GM19455 (cell line): Measurements from ENCODE around the gene RASGRF2.

Experiments
- ATAC-seq: cut with Tn5 transposase; IDR thresholded peaks from one replicate; pipeline ENCODE4 v1.9.1; 2021; ENCODE audit not compliant: unreplicated experiment

RASGRF2 gene

DNA sequence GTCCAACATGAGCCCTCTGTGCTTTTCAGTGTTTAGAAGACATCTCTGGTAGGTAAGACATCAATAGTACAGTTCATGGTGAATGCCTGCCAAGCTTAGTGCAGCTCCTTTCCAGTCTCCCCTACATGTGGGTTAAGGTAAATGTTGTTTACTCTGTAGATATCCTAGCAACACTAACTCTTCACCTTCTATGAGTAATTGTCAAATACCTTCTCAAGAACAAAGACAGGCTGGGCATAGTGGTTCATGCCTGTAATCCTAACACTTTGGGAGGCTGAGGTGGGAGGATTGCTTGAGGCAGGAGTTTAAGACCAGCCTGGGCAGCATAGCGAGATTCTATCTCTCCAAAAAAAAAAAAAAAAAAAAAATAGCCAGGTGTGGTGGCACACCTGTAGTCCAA is 18.7 kb upstream of the RASGRF2 start:
- no peak for ATAC-seq

DNA sequence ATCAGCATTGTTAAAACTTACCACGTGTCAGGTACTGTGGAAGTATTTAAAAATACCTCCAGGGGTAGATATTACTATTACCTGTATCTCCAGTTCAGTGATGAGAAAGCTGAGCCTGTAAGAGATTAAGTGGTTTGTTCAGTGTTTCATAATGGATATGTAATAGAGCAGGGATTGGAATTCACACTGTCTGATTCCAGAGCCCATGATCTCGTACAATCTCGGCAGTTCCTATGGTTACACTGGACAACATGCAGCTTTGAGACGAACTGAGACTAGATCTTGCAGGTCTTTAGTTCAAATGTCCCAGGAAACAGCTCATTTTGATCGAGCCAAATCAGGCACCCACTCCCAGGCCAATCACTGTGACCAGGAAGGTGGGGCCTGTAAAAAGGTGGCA is 8.8 kb upstream of the RASGRF2 start:
- ATAC-seq, result no peak

DNA sequence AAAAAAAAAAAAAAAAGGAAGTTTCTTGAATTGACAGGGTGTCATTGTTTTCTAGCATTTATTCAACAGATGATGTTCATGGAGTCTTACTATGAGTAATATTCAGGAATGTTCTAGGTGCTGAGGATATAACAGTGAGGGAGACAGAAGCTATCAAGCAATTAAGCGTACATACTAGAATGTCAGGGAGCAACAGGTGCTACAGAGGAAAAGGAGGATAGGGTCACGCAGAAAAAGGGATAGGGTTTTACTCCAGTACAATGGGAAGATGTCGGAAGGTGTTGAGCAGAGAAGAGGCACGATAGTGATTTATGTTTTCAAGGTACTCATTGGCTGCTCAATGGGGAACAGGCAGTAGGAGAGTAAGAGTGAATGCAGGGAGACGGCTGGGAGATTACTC is 6.6 kb upstream of the RASGRF2 start:
- no peak for ATAC-seq

DNA sequence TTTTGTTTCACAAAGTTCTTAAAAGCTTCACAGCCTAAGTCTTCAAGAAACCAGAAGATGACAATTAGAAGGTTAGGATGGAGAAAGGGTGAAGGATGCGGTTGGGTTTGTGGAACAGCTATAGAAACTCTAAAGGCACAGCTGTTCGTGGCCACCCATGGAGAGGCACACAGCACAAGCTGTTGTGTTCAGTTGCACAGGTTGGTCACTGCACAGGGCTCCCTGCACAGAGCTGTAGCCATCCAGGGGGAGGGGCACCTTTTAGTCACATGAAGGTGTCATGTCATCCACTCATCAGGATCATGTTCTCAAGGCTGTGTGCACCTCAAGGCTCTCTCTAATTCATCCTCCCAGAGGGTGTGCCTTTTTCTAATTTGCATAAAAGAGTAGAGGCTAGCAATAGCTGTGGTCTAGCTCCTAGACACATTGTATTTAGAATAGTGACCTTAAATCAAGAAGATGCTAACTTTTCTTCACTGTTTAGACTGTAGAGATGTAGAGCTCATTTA is 5.0 kb upstream of the RASGRF2 start:
- no peak for ATAC-seq

DNA sequence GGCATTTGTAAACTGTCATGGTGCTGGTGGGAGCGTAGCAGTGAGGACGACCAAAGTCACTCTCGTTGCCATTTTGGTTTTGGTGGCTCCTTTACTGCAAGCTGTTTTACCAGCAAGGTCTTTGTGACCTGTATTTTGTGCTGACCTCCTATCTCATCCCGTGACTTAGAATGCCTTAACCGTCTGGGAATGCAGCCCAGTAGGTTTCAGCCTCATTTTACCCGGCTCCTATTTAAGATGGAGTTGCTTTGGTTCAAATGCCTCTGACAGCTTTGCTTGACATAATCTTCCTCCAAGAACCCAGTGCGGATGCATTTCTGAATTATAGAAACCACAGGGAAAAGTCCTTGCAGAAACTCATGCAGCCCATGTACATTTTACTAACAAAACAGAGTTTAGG is 3.9 kb upstream of the RASGRF2 start:
- ATAC-seq, result no peak

DNA sequence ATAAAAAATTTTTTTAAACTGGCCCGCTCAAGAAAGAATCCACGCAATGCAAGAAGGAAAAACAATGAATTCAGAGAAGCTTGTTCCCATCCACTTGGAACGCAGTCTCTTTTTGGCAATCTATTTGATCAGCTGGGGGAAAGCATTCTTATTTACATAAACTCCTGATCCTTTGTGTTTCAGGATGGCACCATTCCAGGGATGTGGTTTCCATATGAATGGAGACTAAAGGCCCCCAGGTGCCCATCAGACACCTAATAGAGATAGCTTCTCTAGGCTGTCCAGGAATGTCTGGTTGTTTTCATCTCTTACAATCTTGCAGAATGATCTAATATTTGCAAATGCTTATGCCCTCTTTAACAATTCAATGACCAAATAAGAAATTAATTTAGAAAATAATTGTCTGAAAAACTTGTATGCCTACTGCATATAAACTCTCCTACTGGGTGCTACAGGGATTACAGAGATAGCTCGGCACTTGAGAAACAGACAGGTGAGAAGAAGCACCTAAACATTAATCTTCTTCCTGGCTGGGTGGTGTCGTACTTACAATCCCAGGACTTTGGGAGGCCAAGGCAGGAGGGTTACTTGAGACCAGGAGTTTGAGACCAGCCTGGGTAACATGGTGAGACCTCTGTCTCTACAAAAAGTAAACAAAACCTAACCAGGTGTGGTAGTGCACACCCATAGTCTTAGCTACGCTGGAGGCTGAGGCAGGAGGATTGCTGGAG is 3.0 kb upstream of the RASGRF2 start:
- no peak for ATAC-seq

DNA sequence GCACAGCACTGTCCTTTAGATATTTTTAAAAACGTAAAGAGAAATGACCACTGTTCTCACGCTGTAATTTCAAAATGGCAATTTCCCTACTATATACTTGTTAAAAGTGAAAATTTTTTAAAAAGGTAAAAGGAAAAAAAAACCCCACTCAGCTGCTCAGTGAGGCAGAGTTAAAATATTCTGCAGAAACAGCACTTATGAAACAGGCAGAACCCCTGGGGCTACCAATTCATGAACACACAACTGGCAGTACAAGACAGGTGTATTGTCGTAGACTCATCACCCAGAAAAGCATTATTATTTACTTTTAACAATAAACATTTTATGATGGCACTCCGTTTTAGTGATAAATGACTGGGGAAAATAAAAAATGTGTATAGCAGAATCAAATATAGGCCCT is 1.5 kb upstream of the RASGRF2 start:
- ATAC-seq, result no peak

DNA sequence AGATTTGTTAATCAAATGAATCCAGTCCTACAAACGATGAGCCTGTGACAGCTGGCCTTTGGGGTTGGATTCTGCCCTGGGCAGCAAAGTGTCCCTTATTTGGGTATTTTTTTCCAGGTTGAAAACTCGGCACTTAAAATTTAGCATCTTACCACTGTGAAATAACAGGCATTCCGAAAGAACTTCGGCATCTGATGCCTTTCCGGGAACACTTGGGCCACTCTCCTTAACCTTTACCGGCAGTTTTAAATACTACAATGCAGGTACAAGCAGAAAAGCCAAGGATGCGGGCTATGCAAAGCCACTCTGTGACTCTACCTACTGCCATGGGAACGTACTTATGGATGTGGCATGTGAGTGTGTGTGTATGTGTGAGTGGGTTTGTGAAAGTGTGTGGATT is 1.0 kb upstream of the RASGRF2 start:
- ATAC-seq, result no peak

DNA sequence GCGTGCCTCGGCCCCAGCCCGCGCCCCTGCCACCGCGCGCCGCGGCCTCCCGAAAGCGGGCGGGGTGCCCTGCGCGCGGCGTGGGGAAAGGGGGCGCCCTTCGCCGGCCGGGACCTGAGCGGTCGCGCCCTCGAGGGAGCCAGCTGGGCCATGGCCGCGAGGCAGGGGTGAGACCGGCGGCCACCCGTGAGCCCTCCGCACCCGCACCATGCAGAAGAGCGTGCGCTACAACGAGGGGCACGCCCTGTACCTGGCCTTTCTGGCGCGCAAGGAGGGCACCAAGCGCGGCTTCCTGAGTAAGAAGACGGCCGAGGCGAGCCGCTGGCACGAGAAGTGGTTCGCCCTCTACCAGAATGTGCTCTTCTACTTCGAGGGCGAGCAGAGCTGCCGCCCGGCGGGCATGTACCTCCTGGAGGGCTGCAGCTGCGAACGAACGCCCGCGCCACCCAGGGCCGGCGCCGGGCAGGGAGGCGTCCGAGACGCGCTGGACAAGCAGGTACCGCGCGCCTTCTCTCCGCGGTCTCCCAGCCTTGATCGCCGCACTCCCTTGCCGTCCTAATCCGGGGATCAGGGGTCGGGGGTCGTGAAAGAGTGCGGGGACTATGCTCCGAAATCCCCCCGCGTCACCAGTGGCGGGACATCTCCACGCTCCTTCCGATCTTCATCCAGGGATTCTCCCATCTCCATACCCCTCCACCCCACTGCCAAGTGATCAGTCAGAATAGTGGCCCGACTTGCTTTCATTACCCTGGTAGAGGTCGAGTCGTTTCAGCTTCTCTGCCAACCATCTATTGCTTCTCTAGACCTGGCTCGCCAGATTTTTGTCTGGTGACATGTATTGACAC is 590 bp downstream of the RASGRF2 start:
- no peak for ATAC-seq

DNA sequence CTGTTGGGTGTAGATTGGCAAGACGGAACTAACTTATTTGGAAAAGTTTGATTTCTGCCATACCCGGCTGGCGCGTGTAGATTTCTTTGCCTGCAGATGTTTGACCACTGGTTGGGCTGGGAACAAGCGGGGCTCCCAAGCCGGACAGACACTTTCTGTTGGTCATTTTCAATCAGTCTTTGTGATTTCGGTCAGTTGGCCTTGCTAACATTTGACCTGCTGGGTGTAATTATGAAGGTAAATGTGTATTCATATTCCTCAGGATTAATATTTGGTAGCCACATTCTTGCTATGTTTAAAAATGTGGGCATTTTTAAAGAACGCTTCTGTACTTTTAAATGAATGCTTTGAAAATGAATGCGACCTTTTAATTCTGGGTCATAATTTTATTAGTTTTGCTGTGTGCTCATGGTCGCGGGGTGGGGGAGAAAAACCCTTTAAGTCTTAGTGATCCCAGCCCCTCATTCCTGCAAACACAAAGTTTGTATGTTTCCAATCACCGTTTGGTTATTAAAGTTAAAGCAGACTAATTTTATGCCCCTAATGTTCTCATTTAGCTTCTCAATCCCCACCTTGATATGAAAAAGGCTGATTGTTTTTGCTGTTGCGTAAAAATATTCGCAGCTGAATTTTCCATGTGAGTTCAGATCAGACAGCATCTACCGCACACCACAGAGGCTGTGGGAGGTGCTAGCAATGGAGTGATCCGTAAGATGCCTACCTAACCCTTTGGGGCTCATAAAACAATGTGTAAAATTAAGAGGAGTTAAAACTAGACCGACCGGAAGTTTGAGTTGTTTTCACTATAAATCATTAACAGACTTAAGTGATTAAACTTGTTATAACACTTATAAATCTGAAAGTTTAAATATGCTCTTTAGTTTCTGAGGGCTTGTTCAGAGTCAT is 1.5 kb downstream of the RASGRF2 start:
- no peak for ATAC-seq

DNA sequence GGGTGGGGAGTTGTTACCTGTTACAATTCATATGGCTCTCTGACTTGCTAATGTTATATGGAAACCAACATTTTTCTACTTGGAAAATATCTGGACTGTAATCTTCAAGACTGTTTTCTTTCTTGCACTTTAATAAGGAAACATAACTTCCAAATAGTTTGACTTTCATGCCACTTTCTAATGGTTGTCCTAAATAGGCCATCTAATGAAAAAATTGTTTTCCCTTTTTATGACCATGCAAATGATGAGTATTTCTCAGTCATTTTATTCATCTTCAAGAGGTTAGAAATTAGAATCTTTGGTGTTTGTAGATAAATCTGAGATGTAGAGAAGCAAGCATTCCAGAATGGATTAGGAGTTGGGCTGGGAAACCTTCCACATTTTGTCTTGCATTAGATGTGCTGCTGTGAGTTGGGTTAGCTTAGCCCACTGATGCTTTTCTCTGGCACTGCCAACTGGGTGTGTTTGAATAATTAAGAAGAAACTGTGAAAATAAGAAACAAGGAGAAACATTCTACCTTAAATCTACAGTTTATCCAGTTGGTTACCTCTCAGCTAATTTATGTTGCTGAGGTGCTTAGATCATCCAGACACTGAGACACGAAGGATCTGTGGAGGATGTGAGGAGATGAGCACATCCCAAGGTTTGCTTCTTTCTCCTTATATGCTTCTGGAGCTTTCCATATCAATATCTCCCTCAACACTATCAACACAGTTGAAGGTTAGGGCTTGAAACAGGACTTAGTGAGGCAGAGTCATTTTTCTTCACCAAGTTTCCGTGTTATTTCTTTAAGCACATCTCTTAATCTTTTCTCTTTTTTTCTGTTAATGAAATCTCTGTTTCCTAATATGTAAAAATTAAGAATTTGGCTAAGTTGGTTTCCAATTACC is 2.7 kb downstream of the RASGRF2 start:
- ATAC-seq, result no peak

DNA sequence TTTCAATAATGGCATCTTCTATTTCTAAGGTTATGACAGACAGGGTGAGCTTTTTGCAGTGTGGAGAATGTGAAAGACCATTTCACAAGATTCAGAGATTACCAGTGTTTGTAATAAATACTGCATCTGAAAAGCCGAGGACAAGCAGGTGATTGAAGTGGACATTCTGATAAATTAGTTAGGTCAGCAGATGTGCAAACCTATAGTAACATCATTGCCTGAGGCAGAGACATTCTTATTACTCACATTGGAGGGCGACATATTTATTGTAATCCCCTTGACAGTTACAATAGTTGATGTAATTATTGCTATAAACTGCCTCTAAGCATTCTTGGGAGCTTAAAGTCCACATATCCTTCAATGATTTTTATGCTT is 3.3 kb downstream of the RASGRF2 start:
- ATAC-seq, result no peak

DNA sequence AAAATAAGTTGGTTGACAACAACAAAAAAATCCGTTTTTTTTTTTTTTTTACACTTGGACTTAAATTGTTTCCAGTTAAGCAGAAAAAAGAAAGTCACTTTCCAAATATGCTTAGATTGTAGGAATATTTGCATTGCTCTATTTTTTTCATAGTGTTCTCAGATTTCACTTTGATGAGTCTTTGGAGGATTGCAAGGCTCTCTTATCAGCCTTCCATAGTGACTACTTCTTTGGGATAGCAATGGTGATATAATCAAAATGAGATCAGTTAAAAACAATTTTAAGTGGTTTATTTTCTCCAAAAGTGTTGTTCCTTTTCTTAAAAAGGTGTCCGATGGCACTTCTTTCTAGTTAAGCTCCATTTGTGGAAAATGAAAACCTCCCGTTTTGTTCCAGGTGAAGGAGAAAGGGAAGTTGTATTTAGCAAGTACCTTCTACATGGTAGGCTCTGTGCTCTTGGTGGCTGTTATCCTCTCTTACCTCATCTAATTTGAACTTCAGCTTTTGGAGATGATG is 3.9 kb downstream of the RASGRF2 start:
- ATAC-seq, result no peak

DNA sequence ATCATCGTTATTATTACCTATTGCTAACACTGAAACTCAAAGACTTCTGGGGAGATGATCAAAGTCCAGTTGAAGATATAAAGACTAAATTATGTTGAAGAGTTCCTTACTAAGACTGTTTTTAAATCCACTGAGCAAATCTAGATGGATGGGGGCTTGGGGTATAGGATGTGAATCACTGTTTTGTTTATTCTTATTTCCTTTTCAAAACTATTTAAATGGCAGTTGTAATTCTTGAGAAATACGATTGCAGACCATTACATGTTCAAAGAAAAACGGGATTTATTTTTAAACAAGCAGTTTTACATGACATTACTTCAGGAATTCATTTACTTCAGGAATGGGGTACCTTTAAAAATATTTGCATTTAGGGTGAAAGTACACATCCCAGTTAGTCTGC is 4.3 kb downstream of the RASGRF2 start:
- ATAC-seq, result no peak

DNA sequence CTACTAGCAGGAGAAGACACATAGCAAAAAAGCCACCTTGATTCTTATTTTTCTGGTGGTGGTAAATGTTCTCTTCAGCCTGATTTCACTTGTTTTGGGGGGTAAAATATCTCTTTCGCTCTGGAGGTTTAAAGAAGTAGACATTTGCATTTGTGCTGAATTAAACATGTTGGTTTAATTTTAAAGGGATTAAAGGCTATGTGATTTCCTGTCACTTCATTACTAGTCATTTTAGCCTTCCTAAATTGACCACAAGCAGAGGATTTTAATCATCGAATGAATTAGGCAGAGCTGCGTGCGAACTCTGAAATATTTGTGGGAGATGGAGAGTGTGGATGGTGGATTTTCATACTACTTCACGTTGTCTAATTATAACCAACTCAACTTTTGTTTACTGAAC is 4.8 kb downstream of the RASGRF2 start:
- no peak for ATAC-seq

DNA sequence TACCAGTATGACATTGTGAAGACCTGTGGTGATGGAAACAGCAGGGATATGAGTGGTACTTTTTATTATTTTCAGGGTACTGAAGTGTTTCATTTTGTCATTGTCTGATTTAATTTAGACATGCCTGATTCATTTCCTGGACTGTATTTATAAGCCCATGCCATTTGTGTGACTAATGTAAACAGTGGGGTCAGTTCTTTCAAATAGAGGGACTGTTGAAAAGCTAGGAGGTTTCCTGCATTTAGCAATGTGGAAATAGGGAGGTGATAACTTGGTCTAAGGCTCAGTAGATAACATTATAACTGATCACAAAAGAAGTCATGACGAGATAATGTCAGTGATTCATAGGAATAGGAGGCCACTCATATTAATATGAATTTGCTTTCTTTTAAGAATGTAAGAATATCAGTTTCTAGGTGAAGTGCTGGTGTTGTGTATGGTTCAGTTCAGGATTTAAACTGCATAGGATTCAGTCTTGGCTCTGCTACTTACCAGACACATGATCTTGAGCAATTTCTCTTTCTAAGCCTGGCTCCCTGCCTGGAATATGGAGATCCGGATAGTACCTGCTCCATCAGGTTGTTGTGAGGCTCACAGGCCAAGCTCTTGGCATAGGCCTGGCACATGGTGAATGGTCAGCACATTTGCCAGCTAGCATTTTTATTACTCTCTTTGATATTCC is 7.5 kb downstream of the RASGRF2 start:
- no peak for ATAC-seq

DNA sequence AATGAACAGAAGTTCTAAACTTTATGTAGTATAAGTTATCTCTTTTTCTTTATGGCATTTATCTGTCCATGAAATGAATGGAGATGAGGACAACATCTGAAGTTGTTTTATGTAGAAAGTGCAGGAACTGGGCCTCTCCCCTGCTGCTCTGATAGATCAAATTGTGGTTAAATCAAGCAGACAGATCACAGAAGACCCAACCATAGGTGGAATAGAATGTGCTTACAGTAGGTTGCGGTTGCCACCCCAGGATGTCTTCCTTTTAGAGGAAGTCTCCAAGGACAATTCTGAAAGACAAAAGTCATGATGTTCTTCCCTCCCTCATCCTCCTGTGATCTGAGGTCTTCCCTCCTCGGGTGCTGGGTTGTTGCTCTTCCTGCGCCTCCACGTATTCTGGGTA is 12.9 kb downstream of the RASGRF2 start:
- ATAC-seq, result no peak

DNA sequence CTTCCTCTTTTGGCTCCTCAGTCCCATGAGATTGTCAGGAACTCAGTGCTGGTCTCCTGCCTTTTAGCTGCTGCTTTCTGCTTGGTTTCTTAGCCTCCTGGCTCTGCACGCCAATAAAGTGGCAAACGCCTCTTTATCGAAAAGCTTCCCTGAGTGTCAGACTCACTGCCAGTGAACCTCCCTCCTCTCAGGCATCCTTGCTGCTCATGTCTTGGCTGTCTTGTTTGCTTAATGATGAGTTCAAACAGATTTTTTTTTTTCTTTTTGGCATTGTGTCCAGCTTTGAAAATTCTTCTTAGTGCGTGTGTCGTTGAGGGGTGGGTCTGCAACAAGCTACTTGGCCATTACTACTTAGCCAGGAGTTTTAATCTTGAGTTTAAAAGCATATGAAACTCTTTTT is 14.9 kb downstream of the RASGRF2 start:
- no peak for ATAC-seq

DNA sequence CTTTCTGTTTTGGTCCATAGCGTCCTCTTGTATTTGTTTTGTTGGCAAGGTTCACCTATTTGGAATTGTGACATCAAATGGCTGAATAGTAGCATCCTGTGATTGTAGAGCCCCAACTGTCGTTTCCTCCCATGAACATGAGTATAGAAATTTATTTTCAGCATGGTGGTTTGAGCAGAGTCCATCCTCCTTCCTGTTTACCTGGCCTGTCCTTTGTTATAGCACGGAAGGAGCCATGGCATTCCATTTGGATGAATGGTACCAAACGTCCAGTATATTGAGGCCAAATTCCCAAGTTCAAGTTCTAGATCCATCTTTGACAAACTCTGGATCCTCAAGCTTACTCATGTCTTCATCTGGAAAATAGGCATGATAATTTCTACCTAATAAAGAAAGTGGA is 16.8 kb downstream of the RASGRF2 start:
- ATAC-seq, result no peak

DNA sequence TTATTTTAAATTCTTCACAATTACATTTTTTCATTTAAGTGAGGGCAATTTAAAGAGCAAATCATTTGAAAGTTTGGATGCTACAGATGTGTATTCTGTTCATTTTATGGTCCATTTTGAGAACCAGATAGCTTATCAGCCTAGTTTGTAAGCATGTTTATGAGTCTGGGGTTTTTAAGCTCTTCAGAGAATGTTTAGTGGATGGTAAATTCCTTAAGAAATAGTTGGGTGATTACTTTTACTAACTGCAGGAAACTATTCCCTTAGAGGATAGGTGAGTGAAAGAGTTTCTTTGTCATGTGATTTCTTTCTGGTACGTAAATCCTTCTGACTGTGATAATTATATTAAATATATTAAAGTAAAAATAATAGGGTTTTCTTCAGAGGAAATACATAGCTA is 17.6 kb downstream of the RASGRF2 start:
- ATAC-seq, result no peak
